Posterior vena cava (tissue), 2 donors: ENCODE data around the gene RRBP1. TPM values are rescaled to one million over a fixed set of nuclear protein-coding genes. Genes with fewer than 3 reads are reported as not detected.

Experiments
- DNase-seq: peaks from one replicate; pipeline ENCODE4 v3.0.0-alpha.2; 2020; ENCODE audit warnings: low spot score
- intact Hi-C, 2 donors: fragments of 100-400 bp; cut with DNase I; formaldehyde crosslinking; loops; one replicate each; pipeline versions ENCODE4 v1.14.1 to v1.14.2; 2022 to 2023
- total RNA-seq, 2 donors: library from RNA; stranded (reverse); fragmentation: NEBNext Ultra II Directional; extraction: Animal tissue kit (Norgen Biotek cat#: 25700); gene quantifications; one replicate each; pipeline ENCODE4 v1.2.1, GENCODE V29; 2021
- donor health status: DM: yes; HTN: yes; CAD: no.
- donor health status: DM: yes; HTN: yes; CAD: no.

RRBP1 gene
- total RNA-seq, 2 donors from 2014 or later, result 128 TPM

GRCh38 chr20:17655286-17655651 is 26.8 kb downstream of the RRBP1 start:
- intact Hi-C loops, result no loop called here
- DNase-seq, result no peak

DNA sequence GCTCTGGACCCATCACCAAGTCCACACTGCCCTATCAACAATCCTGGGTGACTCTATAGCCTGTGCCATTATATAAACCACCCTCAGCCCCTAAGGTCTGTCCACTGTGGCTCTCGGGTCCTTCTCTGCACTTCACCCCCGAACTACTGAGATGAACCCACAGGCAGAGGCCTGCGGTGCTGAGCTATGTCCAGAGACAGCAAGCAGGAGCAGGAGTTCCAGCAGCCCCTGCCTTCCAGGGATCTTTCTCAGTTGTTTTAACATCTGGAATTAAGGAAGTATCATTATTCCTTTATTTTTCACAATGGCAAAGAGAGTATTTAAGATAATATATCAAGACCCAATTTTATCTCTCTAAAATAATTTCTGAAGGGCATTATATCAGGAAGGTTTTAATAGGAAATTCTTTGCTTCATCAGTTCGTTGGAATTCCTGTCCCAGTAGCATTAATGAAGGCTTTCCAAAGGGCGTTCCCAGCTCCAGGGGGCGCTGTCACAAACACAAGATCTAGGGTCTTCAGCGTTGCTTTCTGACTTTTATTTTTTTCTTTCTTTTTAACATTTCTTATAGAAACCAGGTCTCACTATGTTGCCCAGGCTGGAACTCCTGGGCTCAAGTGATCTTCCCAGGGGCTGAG is 27.3 kb downstream of the RRBP1 start:
- no peak for DNase-seq
- intact Hi-C loops, result no loop called here

DNA sequence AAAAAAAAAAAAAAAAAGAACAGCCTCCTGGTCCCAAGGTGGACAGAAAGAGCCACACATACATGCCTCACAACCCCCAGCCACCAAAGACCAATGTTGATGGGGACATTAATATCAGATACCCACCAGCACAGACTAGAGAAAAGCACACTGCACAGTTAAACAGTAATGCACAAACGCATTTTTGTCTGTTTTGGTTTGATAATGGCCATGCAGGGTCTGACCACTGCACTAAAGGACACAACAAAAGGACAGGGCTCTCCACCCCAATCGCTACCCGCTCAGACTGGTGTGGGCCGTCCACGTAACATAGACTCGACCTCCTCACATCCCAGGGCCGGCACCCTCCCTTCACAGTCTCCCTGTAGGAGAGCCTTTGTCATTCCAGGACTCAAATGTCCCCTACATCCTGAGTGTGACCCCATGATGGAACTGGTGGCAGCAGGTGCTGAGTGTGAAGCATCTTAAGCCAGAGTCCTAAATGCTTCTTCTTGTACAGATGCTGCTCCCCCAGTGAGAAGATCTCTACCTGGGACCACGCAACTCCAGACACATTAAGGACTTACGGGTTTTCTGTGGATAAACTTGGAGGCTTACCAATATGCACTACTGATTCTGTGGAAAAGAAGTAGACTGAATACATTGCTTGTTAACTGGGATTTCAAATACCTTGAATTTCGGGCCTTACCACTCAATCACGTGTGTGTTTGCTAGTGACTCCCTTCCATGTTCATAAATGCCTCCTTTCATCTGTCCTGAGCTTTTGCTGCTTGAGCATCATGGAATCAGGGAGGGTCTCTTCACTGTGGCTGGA is 28.0 kb downstream of the RRBP1 start:
- intact Hi-C loops, result no loop called here
- peak; percentile 50 for DNase-seq

GRCh38 chr20:17652411-17652810 is 29.6 kb downstream of the RRBP1 start:
- intact Hi-C loops, result no loop called here
- DNase-seq, result peak; percentile 67

DNA sequence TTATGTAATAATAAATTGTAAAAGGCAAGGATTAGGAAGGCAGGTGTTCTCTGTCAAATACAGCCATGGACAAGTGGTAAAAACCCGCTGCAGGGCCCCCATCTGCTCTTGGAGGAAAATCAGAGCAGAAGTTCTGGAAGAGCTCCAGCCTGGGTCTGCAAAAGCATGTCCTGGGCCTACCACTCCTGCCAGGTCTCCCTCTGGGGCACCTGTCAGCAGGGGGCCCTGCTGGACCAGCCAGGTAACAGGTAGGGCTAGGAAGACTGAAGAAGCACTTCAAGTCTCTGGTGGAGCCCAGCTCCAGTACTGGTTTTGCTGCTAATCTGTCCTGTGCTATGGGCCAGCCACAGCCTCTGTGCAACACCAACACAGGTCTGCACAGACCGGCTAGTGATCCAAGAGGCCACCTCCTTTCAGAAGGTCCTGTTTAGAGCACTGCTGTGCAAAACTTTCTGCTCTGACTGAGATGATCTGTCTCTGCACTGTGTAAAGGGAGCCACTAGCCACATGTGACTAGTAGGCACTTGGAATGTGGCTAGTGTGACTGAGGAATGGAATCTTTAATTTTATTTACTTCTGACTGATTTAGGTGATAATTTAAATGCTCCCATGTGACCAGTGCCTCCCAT is 30.2 kb downstream of the RRBP1 start:
- DNase-seq, result no peak
- intact Hi-C loops, result no loop called here

DNA sequence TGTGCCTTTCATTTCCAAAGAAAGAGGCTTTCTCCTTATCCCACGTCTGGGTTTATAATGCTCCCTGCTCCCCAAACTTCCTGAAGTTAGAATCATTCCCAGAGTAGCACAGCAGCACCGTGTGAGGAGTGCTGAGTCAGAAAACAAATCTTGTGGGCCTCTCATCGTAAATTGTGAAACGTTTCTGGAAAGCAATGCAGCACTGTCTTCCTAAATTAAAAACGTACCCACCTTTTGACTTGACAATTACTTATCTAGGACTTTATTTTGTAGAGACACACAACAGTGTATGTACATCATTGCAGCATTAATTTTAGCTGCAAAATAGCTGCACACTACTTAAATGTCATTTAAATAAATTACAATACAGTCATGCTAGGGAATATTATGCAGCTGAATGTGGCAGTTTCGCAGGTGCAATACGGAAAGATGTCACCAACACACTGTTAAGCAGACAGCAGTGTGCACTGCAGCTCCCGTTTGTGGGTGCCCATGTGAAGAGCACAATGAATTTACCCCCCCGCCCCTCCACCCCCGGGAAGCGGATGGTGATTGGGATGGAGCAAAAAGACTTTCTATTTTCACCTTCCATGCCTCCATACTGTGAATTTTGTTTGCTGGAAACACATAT is 30.8 kb downstream of the RRBP1 start:
- intact Hi-C loops, result no loop called here
- no peak for DNase-seq

DNA sequence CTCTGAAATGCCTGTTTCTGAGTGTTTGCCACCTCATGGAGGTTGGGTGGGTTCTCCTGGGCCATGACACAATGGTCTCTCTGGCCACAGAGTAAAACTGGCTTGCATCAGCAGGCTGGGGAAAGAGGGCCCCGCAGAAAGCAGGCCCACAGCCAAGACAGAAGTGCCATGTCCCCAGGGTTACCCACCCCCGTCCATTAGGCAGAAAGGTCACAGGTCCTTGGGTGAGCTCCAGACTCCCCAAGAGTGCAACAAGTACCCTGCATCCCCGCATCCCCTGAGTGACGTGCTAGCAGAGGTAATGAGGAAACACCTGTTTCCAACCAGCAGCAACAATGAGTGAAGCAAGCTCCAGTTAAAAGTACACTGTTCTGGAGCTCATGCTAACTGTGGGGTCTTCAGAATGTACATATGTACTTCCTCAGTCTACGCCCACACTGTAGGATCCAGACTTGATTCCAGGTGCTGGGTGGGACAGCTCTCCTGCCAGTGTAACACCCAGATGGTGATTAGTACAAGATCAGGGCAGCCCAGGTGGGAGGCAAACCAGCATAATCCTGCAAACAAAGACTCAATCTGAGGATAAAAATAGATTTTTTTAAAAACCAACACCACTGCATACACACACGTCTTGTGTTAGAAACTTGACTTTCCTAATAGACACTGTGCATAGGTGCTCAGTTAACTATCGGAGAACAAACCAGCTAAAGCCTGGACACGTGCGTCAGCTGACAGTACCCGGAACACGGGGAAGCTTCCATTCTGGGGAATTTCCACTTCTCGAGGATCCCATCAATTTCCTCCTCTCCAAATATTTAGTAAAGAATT is 31.5 kb downstream of the RRBP1 start:
- intact Hi-C loops, result no loop called here
- DNase-seq, result no peak

GRCh38 chr20:17648791-17649730 is 33.0 kb downstream of the RRBP1 start:
- intact Hi-C loops, result no loop called here
- peak; percentile 76 for DNase-seq

GRCh38 chr20:17648315-17648646 is 33.8 kb downstream of the RRBP1 start:
- intact Hi-C loops, result no loop called here
- DNase-seq, result peak; percentile 86

- intact Hi-C loops, result no loop called here
These were observed 34.4 kb downstream of the RRBP1 start for GRCh38 chr20:17647391-17648314.

GRCh38 chr20:17646961-17647301 is 35.1 kb downstream of the RRBP1 start:
- intact Hi-C loops, result no loop called here
- peak; percentile 64 for DNase-seq

More at GRCh38 chr20:17647391-17648314, 34.4 kb downstream of the RRBP1 start:
- DNase-seq, result peak; percentile 77

DNA sequence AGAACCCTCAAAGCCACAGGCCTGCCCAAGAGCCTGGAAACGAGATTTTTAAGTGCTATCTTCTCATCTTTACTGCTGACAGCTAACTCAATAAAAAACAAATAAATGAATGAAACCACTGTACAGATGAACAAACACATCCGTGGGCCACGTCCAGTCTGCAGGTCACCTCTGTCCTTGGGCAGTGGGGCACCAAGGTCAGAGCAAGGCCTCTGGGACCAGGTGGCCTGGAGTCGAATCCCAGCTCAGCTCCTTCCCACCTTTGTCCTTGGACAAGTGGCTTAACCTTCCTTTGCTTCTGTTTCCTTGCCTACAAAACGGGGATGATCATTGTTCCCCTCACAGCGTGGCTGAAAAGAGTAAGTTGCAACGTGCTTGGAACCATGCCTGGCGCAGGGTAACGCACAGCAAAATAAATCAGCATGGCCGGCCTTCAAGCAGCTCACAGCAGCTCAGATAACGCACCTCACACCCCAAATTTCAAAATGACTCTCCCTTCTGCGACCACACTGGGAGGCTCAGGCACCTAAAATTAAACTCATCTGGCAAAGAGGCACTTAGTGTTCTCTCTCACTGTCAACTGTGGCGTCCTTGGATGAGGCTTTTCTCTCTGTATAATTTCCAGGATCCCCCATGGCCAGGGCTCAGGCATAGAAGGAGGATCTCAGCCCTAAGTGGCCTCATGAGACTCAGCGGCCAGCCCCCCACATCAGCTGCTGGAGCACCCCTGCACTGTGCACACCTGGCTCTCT is 35.7 kb downstream of the RRBP1 start:
- intact Hi-C loops, result no loop called here
- DNase-seq, result no peak

GRCh38 chr20:17645546-17646208 is 36.4 kb downstream of the RRBP1 start:
- DNase-seq, result peak; percentile 71
- intact Hi-C loops, result no loop called here

DNA sequence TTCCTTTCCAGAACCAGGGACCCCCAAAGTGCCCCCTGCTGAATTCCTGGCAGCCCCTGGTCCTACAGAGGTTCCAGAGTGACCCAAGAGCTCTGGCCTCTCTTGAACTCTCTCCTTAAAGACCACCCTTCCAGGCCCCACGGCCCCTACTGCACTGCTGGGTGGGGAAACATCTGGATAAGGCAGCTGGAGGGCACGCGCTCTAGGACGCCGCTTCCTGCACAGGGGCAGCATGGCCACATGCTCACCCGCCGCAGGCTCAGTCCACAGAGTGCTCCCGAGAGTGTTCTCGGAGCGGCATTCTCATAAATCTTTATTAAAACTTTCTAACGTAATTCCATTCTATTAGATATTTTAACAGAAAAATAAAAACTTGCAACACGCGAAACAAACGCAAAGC is 37.0 kb downstream of the RRBP1 start:
- peak; percentile 69 for DNase-seq
- intact Hi-C loops, result no loop called here

- peak; percentile 71 for DNase-seq
- intact Hi-C loops, result no loop called here
These were observed 37.6 kb downstream of the RRBP1 start for GRCh38 chr20:17644451-17644850.

DNA sequence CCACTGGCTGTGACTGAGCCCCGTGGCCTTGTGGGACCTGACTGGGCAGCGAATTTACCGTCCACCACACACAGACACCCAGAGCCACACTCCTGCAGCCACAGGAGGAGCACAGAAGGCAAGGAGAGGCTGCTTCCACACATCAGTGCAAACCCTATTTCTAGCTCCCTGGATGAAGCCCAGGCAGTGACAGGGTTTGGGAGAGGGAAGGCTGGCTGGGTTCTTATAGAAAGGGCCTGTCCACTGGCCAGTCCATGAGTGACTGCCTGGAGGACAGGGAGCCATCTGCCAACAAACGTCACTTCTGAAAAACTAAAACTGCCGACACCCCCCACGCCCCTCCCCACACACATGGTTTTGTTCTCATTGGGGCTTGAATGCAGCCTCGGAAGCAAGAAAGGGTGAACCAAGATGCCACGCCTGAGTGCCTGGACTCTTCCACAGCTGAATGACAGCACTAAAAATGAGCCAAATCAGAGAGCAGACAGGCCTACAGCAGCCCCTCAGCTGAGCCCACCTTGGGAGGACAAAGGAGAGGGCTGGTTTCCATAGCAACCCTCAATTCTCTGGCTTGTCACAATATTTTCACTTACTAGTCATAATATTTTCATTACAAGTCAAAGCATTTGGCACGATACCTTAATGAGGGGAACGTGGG is 38.4 kb downstream of the RRBP1 start:
- DNase-seq, result peak; percentile 66
- intact Hi-C loops, result no loop called here
